ENCODE results near the gene GPR62.

- TF ChIP-seq EZH2phosphoT487 (IDR thresholded peaks at IDR 0.05; ENCODE audit: borderline replicate concordance, low read depth) = no peak
- TF ChIP-seq CTCF (IDR thresholded peaks at IDR 0.05) = no peak
- TF ChIP-seq PBX3 (IDR thresholded peaks at IDR 0.05) = no peak
- no peak for TF ChIP-seq MAX (IDR thresholded peaks at IDR 0.05; ENCODE audit: low read depth)
- TF ChIP-seq RFX5 (IDR thresholded peaks at IDR 0.05; ENCODE audit: low read length) = no peak
- TF ChIP-seq NFIC (IDR thresholded peaks at IDR 0.05; ENCODE audit: borderline replicate concordance) = no peak
- TF ChIP-seq GATA2 (CRISPR knock-in tag; IDR thresholded peaks at IDR 0.05) = no peak
- TF ChIP-seq POLR2AphosphoS5 (IDR thresholded peaks at IDR 0.05; ENCODE audit: low read depth, low read length) = no peak
- no peak for TF ChIP-seq YY1 (IDR thresholded peaks at IDR 0.05; ENCODE audit: low read depth)
Measured at GRCh38 chr3:51949121-51949520, 6.1 kb upstream of the GPR62 start.
